ENCODE data around the gene NCOA3. TPM values are rescaled to one million over a fixed set of nuclear protein-coding genes. Genes with fewer than 3 reads are reported as not detected.

NCOA3 gene
- total and polyA plus RNA-seq, 8 donors: 34.5 to 41.5 (median 38.2) TPM

- intact Hi-C loops (cut with DNase I): loop anchor here in 1 of 2 donors (5.0 kb wide), 1 partner anchor 962 kb away; no protein-coding TSS in a partner anchor
- Histone ChIP-seq H3K27me3 (no peaks in the 10 kb centered on the region), H3K4me3 (no peak overlapping the region), H3K36me3 (peaks cover 0 to 49% of the 10 kb centered on the region in 2 donors), H3K4me1 (peaks cover 0 to 9% of the 10 kb centered on the region in 2 donors), H3K27ac (no peak overlapping the region), H3K9me3 (no peaks in the 10 kb centered on the region)
- no peak for ATAC-seq
- no peak for TF ChIP-seq CTCF (IDR thresholded peaks at IDR 0.05)
- DNase-seq: no peak
Observed at GRCh38 chr20:47659904-47660601, 158.4 kb downstream of the NCOA3 start.

GRCh38 chr20:47660602-47660905, 158.9 kb downstream of the NCOA3 start:
- intact Hi-C loops (cut with DNase I): loop anchor here in 1 of 2 donors (5.0 kb wide), 1 partner anchor 962 kb away; no protein-coding TSS in a partner anchor
- Histone ChIP-seq H3K9me3 (no peaks in the 10 kb centered on the region), H3K4me1 (peaks cover 0 to 9% of the 10 kb centered on the region in 2 donors), H3K27ac (no peak overlapping the region), H3K36me3 (peaks cover 0 to 49% of the 10 kb centered on the region in 2 donors), H3K27me3 (no peaks in the 10 kb centered on the region), H3K4me3 (no peak overlapping the region)
- ATAC-seq (no peak), DNase-seq (no peak)
- TF ChIP-seq CTCF (IDR thresholded peaks at IDR 0.05): no peak

GRCh38 chr20:47660983-47661700, 159.5 kb downstream of the NCOA3 start:
- no peak overlapping the region for H3K27ac ChIP-seq
- no peak for DNase-seq
- H3K4me3 ChIP-seq: no peak overlapping the region
- H3K36me3 ChIP-seq: peaks cover 0 to 47% of the 10 kb centered on the region in 2 donors
- ATAC-seq: no peak
- no peaks in the 10 kb centered on the region for H3K27me3 ChIP-seq
- H3K4me1 ChIP-seq: peaks cover 0 to 9% of the 10 kb centered on the region in 2 donors
- no peaks in the 10 kb centered on the region for H3K9me3 ChIP-seq
- TF ChIP-seq CTCF (IDR thresholded peaks at IDR 0.05): no peak
- intact Hi-C loops (cut with DNase I): loop anchor here in 1 of 2 donors (5.0 kb wide), 1 partner anchor 961 kb away; no protein-coding TSS in a partner anchor

GRCh38 chr20:47661714-47662113, 160.0 kb downstream of the NCOA3 start:
- ATAC-seq: no peak
- peaks cover 0 to 9% of the 10 kb centered on the region in 2 donors for H3K4me1 ChIP-seq
- no peaks in the 10 kb centered on the region for H3K9me3 ChIP-seq
- peaks cover 0 to 47% of the 10 kb centered on the region in 2 donors for H3K36me3 ChIP-seq
- H3K27me3 ChIP-seq: no peaks in the 10 kb centered on the region
- H3K27ac ChIP-seq: no peak overlapping the region
- intact Hi-C loops (cut with DNase I): loop anchor here in 1 of 2 donors (5.0 kb wide), 1 partner anchor 961 kb away; no protein-coding TSS in a partner anchor
- no peak overlapping the region for H3K4me3 ChIP-seq
- no peak for TF ChIP-seq CTCF (IDR thresholded peaks at IDR 0.05)
- DNase-seq: no peak
